B cell (primary cell): ENCODE data around the gene LYRM7. TPM values are rescaled to one million over a fixed set of nuclear protein-coding genes. Genes with fewer than 3 reads are reported as not detected.

Experiments used
- ATAC-seq: fragments of 200-7000 bp; cut with Tn5 transposase; one replicate; pipeline ENCODE4 v1.10.0; 2021; ENCODE audit warnings: low read depth, mild to moderate bottlenecking, moderate number of reproducible peaks, moderate library complexity
- CTCF ChIA-PET: fragments of 350-600 bp; sonication (Branson Sonifier 250); formaldehyde crosslinking; loops from one replicate; lab custom pipeline; 2021; ENCODE audit warnings: antibody characterized with exemption, inconsistent platforms; lab: Charles Lee
- POLR2A ChIA-PET: fragments of 350-600 bp; sonication (Branson Sonifier 250); formaldehyde crosslinking; loops from one replicate; lab custom pipeline; 2021; ENCODE audit warnings: antibody characterized with exemption; lab: Charles Lee
- DNase-seq: peaks from one replicate; pipeline ENCODE4 v3.0.0; 2013
- H2AFZ ChIP-seq: 2 replicates; pipeline ENCODE4 v1.6.1; 2012; ENCODE audit warnings: mild to moderate bottlenecking, low read depth, low read length; ENCODE audit not compliant: insufficient read depth, poor library complexity, severe bottlenecking
- H3K27ac ChIP-seq, 2 donors: 1 replicate in 1 of 2; 2 replicates in 1 of 2; pipeline ENCODE4 v1.5.1; 2012 to 2013; ENCODE audit warnings: low read length in 2 of 2, mild to moderate bottlenecking in 2 of 2, moderate library complexity in 1 of 2
- H3K27me3 ChIP-seq, 4 experiments: fragments of 200-600 bp in 1 of 4; sonication (generic) in 1 of 4; replicated peaks in 1 of 4; 1 replicate in 2 of 4; 2 replicates in 2 of 4; pipeline versions ENCODE4 v1.6.1 to v1.7.0; 2013 to 2016; ENCODE audit warnings: low read length in 3 of 4, mild to moderate bottlenecking in 2 of 4, mixed read lengths in 1 of 4, moderate library complexity in 1 of 4; ENCODE audit not compliant: insufficient read depth in 4 of 4, control insufficient read depth in 3 of 4; ENCODE audit errors: control extremely low read depth in 1 of 4
- H3K36me3 ChIP-seq, 2 experiments: replicated peaks in 1 of 2; 1 replicate in 1 of 2; 2 replicates in 1 of 2; pipeline versions ENCODE4 v1.6.1 to v1.7.1; 2013; ENCODE audit warnings: low read length in 1 of 2; ENCODE audit not compliant: insufficient read depth in 2 of 2, control insufficient read depth in 1 of 2; ENCODE audit errors: control extremely low read depth in 1 of 2, extremely low read depth in 1 of 2
- H3K4me1 ChIP-seq, 2 donors: fragments of 200-600 bp in 1 of 2; sonication (generic) in 1 of 2; 1 replicate in 1 of 2; 2 replicates in 1 of 2; pipeline versions ENCODE4 v1.5.1 to v1.6.1; 2013 to 2017; ENCODE audit warnings: low read length in 2 of 2; ENCODE audit not compliant: control insufficient read depth in 2 of 2, insufficient read depth in 2 of 2
- H3K4me2 ChIP-seq: replicated peaks from 2 replicates; pipeline ENCODE3; 2012; ENCODE audit warnings: mild to moderate bottlenecking, low read depth, low read length; ENCODE audit not compliant: poor library complexity, severe bottlenecking
- H3K4me3 ChIP-seq, 5 experiments: fragments of 200-600 bp in 1 of 5; sonication (generic) in 1 of 5; 1 replicate in 3 of 5; 2 replicates in 2 of 5; pipeline versions ENCODE4 v1.5.1 to v1.7.0; 2011 to 2016; ENCODE audit warnings: low read length in 4 of 5, mild to moderate bottlenecking in 4 of 5, low read depth in 2 of 5, control low read depth in 1 of 5, moderate library complexity in 1 of 5; ENCODE audit not compliant: insufficient read depth in 1 of 5; ENCODE audit errors: control extremely low read depth in 1 of 5, extremely low read depth in 1 of 5
- H3K79me2 ChIP-seq: fragments of 200-600 bp; sonication (generic); one replicate; pipeline ENCODE4 v1.6.0; 2016; ENCODE audit warnings: low read length; ENCODE audit not compliant: control insufficient read depth, insufficient read depth
- H3K9ac ChIP-seq: fragments of 200-600 bp; sonication (generic); 2 replicates; pipeline ENCODE4 v1.6.1; 2017; ENCODE audit warnings: mild to moderate bottlenecking, low read length, moderate library complexity
- H3K9me3 ChIP-seq, 3 donors: one replicate each; pipeline versions ENCODE4 v1.6.1 to v1.7.1; 2013; ENCODE audit warnings: low read length in 2 of 3; ENCODE audit not compliant: control insufficient read depth in 2 of 3, insufficient read depth in 1 of 3; ENCODE audit errors: control extremely low read depth in 1 of 3
- H4K20me1 ChIP-seq: 2 replicates; pipeline ENCODE4 v1.6.0; 2012; ENCODE audit warnings: mild to moderate bottlenecking, low read length; ENCODE audit not compliant: insufficient read depth, control insufficient read depth, poor library complexity, severe bottlenecking
- H3K27ac Mint-ChIP-seq: one replicate; pipeline ENCODE4 v1.8.0; 2021; ENCODE audit warnings: mixed read lengths
- H3K27me3 Mint-ChIP-seq: one replicate; pipeline ENCODE4 v1.8.0; 2021; ENCODE audit warnings: mixed read lengths
- H3K4me1 Mint-ChIP-seq: one replicate; pipeline ENCODE4 v1.8.0; 2021; ENCODE audit warnings: mixed read lengths
- H3K4me3 Mint-ChIP-seq: one replicate; pipeline ENCODE4 v1.8.0; 2021; ENCODE audit warnings: mixed read lengths
- H3K9me3 Mint-ChIP-seq: one replicate; pipeline ENCODE4 v1.8.0; 2022; ENCODE audit warnings: mixed read lengths; ENCODE audit not compliant: insufficient read depth
- EZH2 ChIP-seq: IDR thresholded peaks from 2 replicates; pipeline ENCODE4 v1.6.1; 2012; ENCODE audit warnings: borderline replicate concordance, low read depth, mild to moderate bottlenecking, moderate library complexity, low read length; ENCODE audit not compliant: insufficient read depth, poor library complexity, severe bottlenecking
- intact Hi-C: fragments of 100-400 bp; cut with micrococcal nuclease; formaldehyde crosslinking; loops from one replicate; pipeline ENCODE4 v1.10.0; 2022
- polyA plus RNA-seq: library from polyadenylated mRNA; depleted of rRNA; stranded (reverse); fragments of >200 nt; gene quantifications from 2 replicates; pipeline ENCODE4 v1.2.3, GENCODE V29; 2012
- total RNA-seq, 2 donors: library from RNA; stranded (reverse); fragments of 120-200 nt in 1 of 2; gene quantifications; 1 replicate in 1 of 2; 2 replicates in 1 of 2; pipeline versions ENCODE4 v1.2.3 to v1.2.4, GENCODE V29; 2013 to 2022
- TF ChIP-seq, protein P1 (sequence below): fragments of 200-600 bp; IDR thresholded peaks from one replicate; pipeline ENCODE4 v1.8.0; 2022; ENCODE audit warnings: antibody characterized with exemption, mild to moderate bottlenecking

LYRM7 gene
- total and polyA plus RNA-seq, 2 donors (not counting 1 experiment from before 2014, with no cell fraction given) = 2.7 to 12.3 TPM

DNA sequence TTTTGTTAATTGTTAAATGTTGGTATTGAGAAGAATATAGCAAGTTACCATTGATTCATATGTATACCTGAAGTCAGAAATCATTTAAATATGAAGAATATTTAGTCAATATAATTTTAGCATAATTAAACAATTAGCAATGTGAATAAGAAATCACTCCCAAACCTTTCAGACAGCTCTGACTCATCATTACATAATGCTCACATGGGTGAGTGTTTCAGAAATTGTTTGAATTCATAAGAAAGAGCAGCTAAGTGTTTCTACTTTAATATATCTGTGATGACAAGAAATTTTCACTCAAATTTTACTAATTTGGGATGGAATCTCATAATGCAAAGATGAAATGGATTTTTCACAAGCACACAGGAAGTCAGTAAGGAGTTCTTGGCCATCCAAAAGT is 51.1 kb downstream of the LYRM7 start:
- H3K9me3 Mint-ChIP-seq = no peaks in the 10 kb centered on the region
- H3K27ac Mint-ChIP-seq = no peak overlapping the region
- Histone ChIP-seq H4K20me1 (peaks cover 5% of the 10 kb centered on the region), H3K4me3 (no peak overlapping the region), H3K9ac (no peak overlapping the region), H3K79me2 (peaks cover 100% of the 10 kb centered on the region), H2AFZ (no peak overlapping the region), H3K9me3 (no peaks in the 10 kb centered on the region), H3K4me2 (no peak overlapping the region), H3K4me1 (peaks cover 47 to 58% of the 10 kb centered on the region in 2 donors), H3K36me3 (peaks cover 4 to 26% of the 10 kb centered on the region in 2 experiments), H3K27ac (peak overlapping the region in 1 of 2 donors; percentile 75), H3K27me3 (no peaks in the 10 kb centered on the region)
- CTCF ChIA-PET = interaction anchor here (1.2 to 2.1 kb wide), 2 partner anchors 43 to 160 kb away, joined by 4 to 12 read pairs; partner anchors contain the start of gene CDC42SE2
- TF ChIP-seq, protein P1, sequence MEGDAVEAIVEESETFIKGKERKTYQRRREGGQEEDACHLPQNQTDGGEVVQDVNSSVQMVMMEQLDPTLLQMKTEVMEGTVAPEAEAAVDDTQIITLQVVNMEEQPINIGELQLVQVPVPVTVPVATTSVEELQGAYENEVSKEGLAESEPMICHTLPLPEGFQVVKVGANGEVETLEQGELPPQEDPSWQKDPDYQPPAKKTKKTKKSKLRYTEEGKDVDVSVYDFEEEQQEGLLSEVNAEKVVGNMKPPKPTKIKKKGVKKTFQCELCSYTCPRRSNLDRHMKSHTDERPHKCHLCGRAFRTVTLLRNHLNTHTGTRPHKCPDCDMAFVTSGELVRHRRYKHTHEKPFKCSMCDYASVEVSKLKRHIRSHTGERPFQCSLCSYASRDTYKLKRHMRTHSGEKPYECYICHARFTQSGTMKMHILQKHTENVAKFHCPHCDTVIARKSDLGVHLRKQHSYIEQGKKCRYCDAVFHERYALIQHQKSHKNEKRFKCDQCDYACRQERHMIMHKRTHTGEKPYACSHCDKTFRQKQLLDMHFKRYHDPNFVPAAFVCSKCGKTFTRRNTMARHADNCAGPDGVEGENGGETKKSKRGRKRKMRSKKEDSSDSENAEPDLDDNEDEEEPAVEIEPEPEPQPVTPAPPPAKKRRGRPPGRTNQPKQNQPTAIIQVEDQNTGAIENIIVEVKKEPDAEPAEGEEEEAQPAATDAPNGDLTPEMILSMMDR = no peak
- no peak for TF ChIP-seq EZH2
- POLR2A ChIA-PET = interaction anchor here (0.6 to 1.4 kb wide), 2 partner anchors 11 to 56 kb away, joined by 3 read pairs; no protein-coding TSS in a partner anchor
- intact Hi-C loops = no loop called here
- peaks cover 33% of the 10 kb centered on the region for H3K4me1 Mint-ChIP-seq
- H3K27me3 Mint-ChIP-seq = no peaks in the 10 kb centered on the region
- DNase-seq (no peak), ATAC-seq (no peak)
- no peak overlapping the region for H3K4me3 Mint-ChIP-seq

DNA sequence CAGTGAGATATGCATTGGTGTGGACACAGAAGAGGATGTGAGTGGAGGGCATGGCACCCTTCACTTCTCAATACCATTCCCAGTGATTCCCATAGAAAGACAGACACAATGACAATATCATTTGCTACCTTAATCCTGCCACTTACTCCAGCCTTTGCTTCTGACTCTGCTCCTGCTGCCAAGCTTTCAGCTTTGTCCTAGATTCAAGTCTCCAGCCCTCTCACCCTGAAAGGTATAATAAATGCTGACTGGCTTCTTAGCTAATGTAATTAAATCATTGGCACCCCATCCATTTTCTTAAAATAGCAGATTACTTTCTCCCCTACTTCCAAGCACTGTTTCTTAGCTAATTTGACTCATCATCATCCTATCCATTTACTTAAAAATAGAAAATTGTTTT is 52.0 kb downstream of the LYRM7 start:
- no peak for ATAC-seq
- peaks cover 96% of the 10 kb centered on the region for H3K79me2 ChIP-seq
- no peaks in the 10 kb centered on the region for H3K27me3 ChIP-seq
- peaks cover 5% of the 10 kb centered on the region for H4K20me1 ChIP-seq
- H2AFZ ChIP-seq = no peak overlapping the region
- peaks cover 46 to 56% of the 10 kb centered on the region in 2 donors for H3K4me1 ChIP-seq
- peak overlapping the region in 1 of 2 donors; percentile 75 for H3K27ac ChIP-seq
- ChIA-PET CTCF (interaction anchor here (0.6 to 2.1 kb wide), 4 partner anchors 18 to 425 kb away, joined by 3 to 12 read pairs (median 4); partner anchors contain the start of gene CDC42SE2), POLR2A (interaction anchor here (0.6 to 1.4 kb wide), 2 partner anchors 12 to 57 kb away, joined by 3 read pairs; no protein-coding TSS in a partner anchor)
- no peak for DNase-seq
- TF ChIP-seq EZH2 = no peak
- TF ChIP-seq, protein P1 = no peak
- Mint-ChIP-seq H3K27me3 (no peaks in the 10 kb centered on the region), H3K27ac (peak overlapping the region; percentile 33), H3K4me1 (peaks cover 26% of the 10 kb centered on the region), H3K9me3 (no peaks in the 10 kb centered on the region), H3K4me3 (no peak overlapping the region)
- H3K36me3 ChIP-seq = peaks cover 4 to 23% of the 10 kb centered on the region in 2 experiments
- intact Hi-C loops = no loop called here
- no peaks in the 10 kb centered on the region for H3K9me3 ChIP-seq
- no peak overlapping the region for H3K4me3 ChIP-seq
- no peak overlapping the region for H3K4me2 ChIP-seq
- H3K9ac ChIP-seq = no peak overlapping the region
